AG09319 (cell line): ENCODE measurements around the gene PREX1.

Source experiments
- DNase-seq: peaks from one replicate; pipeline ENCODE4 v3.0.0-alpha.2; 2010; ENCODE audit warnings: low read depth; ENCODE audit errors: extremely low read depth
- CTCF ChIP-seq: IDR thresholded peaks from 2 replicates; pipeline ENCODE4 v1.5.1; 2011; ENCODE audit warnings: low read depth, mild to moderate bottlenecking, inconsistent platforms, low read length, moderate library complexity

PREX1 gene

GRCh38 chr20:48819821-48820648 is 7.8 kb downstream of the PREX1 start:
- no peak for DNase-seq
- no peak for TF ChIP-seq CTCF

GRCh38 chr20:48819089-48819488 is 8.7 kb downstream of the PREX1 start:
- no peak for DNase-seq
- no peak for TF ChIP-seq CTCF

GRCh38 chr20:48818481-48818987 is 9.3 kb downstream of the PREX1 start:
- TF ChIP-seq CTCF = no peak
- no peak for DNase-seq

- TF ChIP-seq CTCF = no peak
- DNase-seq = no peak
These were observed 9.8 kb downstream of the PREX1 start for GRCh38 chr20:48818031-48818370.

GRCh38 chr20:48817367-48818030 is 10.3 kb downstream of the PREX1 start:
- no peak for DNase-seq
- TF ChIP-seq CTCF = no peak

- TF ChIP-seq CTCF = no peak
- no peak for DNase-seq
These were observed 11.3 kb downstream of the PREX1 start for GRCh38 chr20:48816282-48817205.
